Left ventricle myocardium inferior (tissue), 1 donor: ENCODE results near the gene SELENOM. TPM values are rescaled to one million over a fixed set of nuclear protein-coding genes. Genes with fewer than 3 reads are reported as not detected.

Experiments
- DNase-seq: peaks from one replicate; pipeline ENCODE4 v3.0.0-alpha.2; 2020
- H3K27ac ChIP-seq: fragments of 200-600 bp; replicated peaks from 2 replicates; pipeline ENCODE4 v1.8.0; 2021
- H3K27me3 ChIP-seq: fragments of 200-600 bp; 2 replicates; pipeline ENCODE4 v1.8.0; 2021; ENCODE audit warnings: low read depth
- H3K36me3 ChIP-seq: fragments of 200-600 bp; 2 replicates; pipeline ENCODE4 v1.8.0; 2021
- H3K4me1 ChIP-seq: fragments of 200-600 bp; 2 replicates; pipeline ENCODE4 v1.8.0; 2021
- H3K4me3 ChIP-seq: fragments of 200-600 bp; 2 replicates; pipeline ENCODE4 v1.8.0; 2021; ENCODE audit warnings: mild to moderate bottlenecking, moderate library complexity
- H3K9me3 ChIP-seq: fragments of 200-600 bp; replicated peaks from 2 replicates; pipeline ENCODE4 v1.8.0; 2021
- CTCF ChIP-seq: fragments of 200-600 bp; IDR thresholded peaks from 2 replicates; pipeline ENCODE4 v1.8.0; 2021; ENCODE audit warnings: antibody characterized with exemption, mild to moderate bottlenecking, borderline replicate concordance
- intact Hi-C: fragments of 100-400 bp; cut with micrococcal nuclease; formaldehyde crosslinking; loops from one replicate; pipeline ENCODE4 v1.11.0; 2022
- long read RNA-seq: library from polyadenylated mRNA; unstranded; transcript quantifications from one replicate; pipeline ENCODE4 v2.0.0, GENCODE V29; 2021
- total RNA-seq: library from RNA; stranded (reverse); fragmentation: NEBNext Ultra II Directional; extraction: Animal tissue kit (Norgen Biotek cat#: 25700); gene quantifications from one replicate; pipeline ENCODE4 v1.2.1, GENCODE V29; 2021
- donor health status: DM: no; HTN: yes; CAD: no; lungs with severe emphysema.

The SELENOM gene
- 51.5 TPM for total RNA-seq
- long read RNA-seq, transcript SELENOM-201 (5 exons, 694 nt): major isoform, 36 of 59 reads
- long read RNA-seq, partial matches to known transcripts: 0 of 59 reads
- long read RNA-seq, other reads (novel, unspliced or antisense): 20 of 59 reads

GRCh38 chr22:31107178-31107893 lies at the start of gene SELENOM:
Gene SELENOM (minus strand): TSS chr22:31107568. CDS start chr22:31107505, 63 bp downstream.
- Histone ChIP-seq H3K27ac (peak within 1 kb of the TSS; percentile 95), H3K9me3 (no peaks in the 10 kb centered on the region), H3K4me1 (peaks cover 48% of the 10 kb centered on the region), H3K36me3 (peaks cover 31% of the 10 kb centered on the region), H3K4me3 (peak within 1 kb of the TSS; percentile 85), H3K27me3 (no peaks in the 10 kb centered on the region)
- peak; percentile 97 for DNase-seq
- TF ChIP-seq CTCF: peak; percentile 96
- intact Hi-C loops: no loop called here

GRCh38 chr22:31155422-31155821 lies 48.1 kb upstream of the SELENOM start:
- peak overlapping the region; percentile 60 for H3K27ac ChIP-seq
- H3K36me3 ChIP-seq: no peaks in the 10 kb centered on the region
- no peaks in the 10 kb centered on the region for H3K9me3 ChIP-seq
- DNase-seq: no peak
- no peak overlapping the region for H3K4me3 ChIP-seq
- intact Hi-C loops: no loop called here
- H3K27me3 ChIP-seq: no peaks in the 10 kb centered on the region
- peaks cover 23% of the 10 kb centered on the region for H3K4me1 ChIP-seq
- TF ChIP-seq CTCF: no peak

- intact Hi-C loops: no loop called here
- no peak for DNase-seq
- Histone ChIP-seq H3K4me1 (peaks cover 20% of the 10 kb centered on the region), H3K27ac (peak overlapping the region; percentile 60), H3K27me3 (no peaks in the 10 kb centered on the region), H3K36me3 (no peaks in the 10 kb centered on the region), H3K4me3 (no peak overlapping the region), H3K9me3 (no peaks in the 10 kb centered on the region)
- no peak for TF ChIP-seq CTCF
Measured at GRCh38 chr22:31154975-31155374, 47.6 kb upstream of the SELENOM start.

- Histone ChIP-seq H3K9me3 (no peaks in the 10 kb centered on the region), H3K36me3 (no peaks in the 10 kb centered on the region), H3K27ac (no peak overlapping the region), H3K4me1 (peaks cover 22% of the 10 kb centered on the region), H3K4me3 (no peak overlapping the region), H3K27me3 (no peaks in the 10 kb centered on the region)
- DNase-seq: no peak
- intact Hi-C loops: no loop called here
- TF ChIP-seq CTCF: no peak
Measured at GRCh38 chr22:31153357-31153756, 46.0 kb upstream of the SELENOM start.

GRCh38 chr22:31151872-31152271 lies 44.5 kb upstream of the SELENOM start:
- Histone ChIP-seq H3K27me3 (no peaks in the 10 kb centered on the region), H3K4me3 (no peak overlapping the region), H3K4me1 (peaks cover 27% of the 10 kb centered on the region), H3K9me3 (no peaks in the 10 kb centered on the region), H3K27ac (no peak overlapping the region), H3K36me3 (no peaks in the 10 kb centered on the region)
- intact Hi-C loops: no loop called here
- TF ChIP-seq CTCF: no peak
- no peak for DNase-seq
